Activated naive CD8-positive, alpha-beta T cell treated with anti-CD3 and anti-CD28 coated beads, Interleukin-2, amount 10 ng/mL, durations not matched to agents 7 days and 5 days (primary cell): Measurements from ENCODE around the gene MYEF2. TPM values are rescaled to one million over a fixed set of nuclear protein-coding genes. Genes with fewer than 3 reads are reported as not detected.

Experiments
- ATAC-seq: fragments of 150-1000 bp; cut with Tn5 transposase; one replicate; pipeline ENCODE4 v1.10.0; 2021; ENCODE audit warnings: low read depth, moderate library complexity
- POLR2A ChIA-PET: fragments of 350-600 bp; sonication (Branson Sonifier 250); formaldehyde crosslinking; loops from one replicate; lab custom pipeline; 2021; ENCODE audit warnings: antibody characterized with exemption; lab: Charles Lee
- DNase-seq: peaks from one replicate; pipeline ENCODE4 v3.0.0; 2021
- H3K27ac Mint-ChIP-seq: one replicate; pipeline ENCODE4 v1.8.0; 2022; ENCODE audit warnings: mild to moderate bottlenecking, mixed read lengths
- H3K27me3 Mint-ChIP-seq: one replicate; pipeline ENCODE4 v1.8.0; 2022; ENCODE audit warnings: mild to moderate bottlenecking, moderate library complexity, mixed read lengths
- H3K36me3 Mint-ChIP-seq: one replicate; pipeline ENCODE4 v1.8.0; 2021; ENCODE audit warnings: mild to moderate bottlenecking, mixed read lengths
- H3K4me1 Mint-ChIP-seq: one replicate; pipeline ENCODE4 v1.8.0; 2021; ENCODE audit warnings: mixed read lengths
- H3K4me3 Mint-ChIP-seq: one replicate; pipeline ENCODE4 v1.8.0; 2022; ENCODE audit warnings: mild to moderate bottlenecking, moderate library complexity, mixed read lengths
- H3K9me3 Mint-ChIP-seq: one replicate; pipeline ENCODE4 v1.8.0; 2021; ENCODE audit warnings: mixed read lengths
- total RNA-seq, 2 experiments: library from RNA; stranded (reverse); gene quantifications; one replicate each; pipeline ENCODE4 v1.2.3, GENCODE V29; 2021

The MYEF2 gene
- 10 to 100 TPM; 34.5 to 36.5 TPM for total RNA-seq

- Mint-ChIP-seq H3K4me3 (peak within 1 kb of the TSS; percentile 91), H3K4me1 (peaks cover 21% of the 10 kb centered on the region), H3K27me3 (peaks cover 12% of the 10 kb centered on the region), H3K36me3 (peaks cover 14% of the 10 kb centered on the region), H3K27ac (peak within 1 kb of the TSS; percentile 80), H3K9me3 (peaks cover 7% of the 10 kb centered on the region)
- POLR2A ChIA-PET: interaction anchor here (0.8 to 1.6 kb wide), 5 partner anchors 11 to 154 kb away, joined by 3 to 9 read pairs (median 3); partner anchors contain the start of gene DUT
- DNase-seq: peak; percentile 83
- peak; percentile 91 for ATAC-seq
Measured at GRCh38 chr15:48177766-48178647, at the start of gene MYEF2. Gene MYEF2, minus strand, starts transcription at chr15:48178295. Its CDS starts 58 bp downstream, at chr15:48178237.

- Mint-ChIP-seq H3K27me3 (peaks cover 11% of the 10 kb centered on the region), H3K4me3 (no peak overlapping the region), H3K27ac (no peak overlapping the region), H3K9me3 (no peaks in the 10 kb centered on the region), H3K4me1 (no peaks in the 10 kb centered on the region), H3K36me3 (no peaks in the 10 kb centered on the region)
- POLR2A ChIA-PET: no interaction called here
- DNase-seq (no peak), ATAC-seq (no peak)
Measured at GRCh38 chr15:48225771-48226170, 47.7 kb upstream of the MYEF2 start.

GRCh38 chr15:48222627-48223026, 44.5 kb upstream of the MYEF2 start:
- Mint-ChIP-seq H3K9me3 (no peaks in the 10 kb centered on the region), H3K27ac (no peak overlapping the region), H3K4me3 (no peak overlapping the region), H3K36me3 (no peaks in the 10 kb centered on the region), H3K4me1 (no peaks in the 10 kb centered on the region), H3K27me3 (peaks cover 12% of the 10 kb centered on the region)
- POLR2A ChIA-PET: no interaction called here
- no peak for ATAC-seq
- DNase-seq: no peak

GRCh38 chr15:48221885-48222284, 43.8 kb upstream of the MYEF2 start:
- no peaks in the 10 kb centered on the region for H3K4me1 Mint-ChIP-seq
- no peaks in the 10 kb centered on the region for H3K9me3 Mint-ChIP-seq
- ATAC-seq (no peak), DNase-seq (no peak)
- no peak overlapping the region for H3K4me3 Mint-ChIP-seq
- H3K27me3 Mint-ChIP-seq: peaks cover 12% of the 10 kb centered on the region
- POLR2A ChIA-PET: no interaction called here
- H3K27ac Mint-ChIP-seq: no peak overlapping the region
- H3K36me3 Mint-ChIP-seq: no peaks in the 10 kb centered on the region

- no peak for DNase-seq
- Mint-ChIP-seq H3K27me3 (peaks cover 12% of the 10 kb centered on the region), H3K36me3 (no peaks in the 10 kb centered on the region), H3K4me3 (no peak overlapping the region), H3K27ac (no peak overlapping the region), H3K9me3 (no peaks in the 10 kb centered on the region), H3K4me1 (no peaks in the 10 kb centered on the region)
- POLR2A ChIA-PET: no interaction called here
- ATAC-seq: no peak
Measured at GRCh38 chr15:48221261-48221660, 43.2 kb upstream of the MYEF2 start.

- no peaks in the 10 kb centered on the region for H3K9me3 Mint-ChIP-seq
- POLR2A ChIA-PET: no interaction called here
- H3K4me3 Mint-ChIP-seq: no peak within 1 kb of the TSS
- H3K27ac Mint-ChIP-seq: no peak within 1 kb of the TSS
- H3K4me1 Mint-ChIP-seq: no peaks in the 10 kb centered on the region
- H3K27me3 Mint-ChIP-seq: peaks cover 19% of the 10 kb centered on the region
- no peaks in the 10 kb centered on the region for H3K36me3 Mint-ChIP-seq
- ATAC-seq (no peak), DNase-seq (no peak)
Measured at GRCh38 chr15:48205981-48206380, 27.9 kb upstream of the MYEF2 start, which contains the start of gene SLC12A1. Gene SLC12A1, plus strand, starts transcription at chr15:48206302. Its CDS starts 1,418 bp downstream, at chr15:48207720.

- no peaks in the 10 kb centered on the region for H3K9me3 Mint-ChIP-seq
- ATAC-seq: no peak
Measured at GRCh38 chr15:48202068-48202467, 24.0 kb upstream of the MYEF2 start.

GRCh38 chr15:48191574-48192225, 13.6 kb upstream of the MYEF2 start, which contains the start of gene CTXN2:
Gene CTXN2, plus strand, starts transcription at chr15:48191665. Its CDS starts 9,636 bp downstream, at chr15:48201301.
- Mint-ChIP-seq H3K4me1 (peaks cover 5% of the 10 kb centered on the region), H3K4me3 (no peak within 1 kb of the TSS), H3K27me3 (peaks cover 31% of the 10 kb centered on the region), H3K9me3 (no peaks in the 10 kb centered on the region), H3K36me3 (no peaks in the 10 kb centered on the region), H3K27ac (no peak within 1 kb of the TSS)
- no peak for DNase-seq
- ATAC-seq: no peak
- POLR2A ChIA-PET: no interaction called here

More at GRCh38 chr15:48202068-48202467, 24.0 kb upstream of the MYEF2 start:
- no peaks in the 10 kb centered on the region for H3K36me3 Mint-ChIP-seq
- no peak for DNase-seq
- H3K27ac Mint-ChIP-seq: no peak overlapping the region
- POLR2A ChIA-PET: no interaction called here
- peaks cover 27% of the 10 kb centered on the region for H3K27me3 Mint-ChIP-seq
- H3K4me3 Mint-ChIP-seq: no peak overlapping the region
- no peaks in the 10 kb centered on the region for H3K4me1 Mint-ChIP-seq

- peaks cover 33% of the 10 kb centered on the region for H3K27me3 Mint-ChIP-seq
Measured at GRCh38 chr15:48190932-48191573, 13.0 kb upstream of the MYEF2 start.

GRCh38 chr15:48186271-48186670, 8.2 kb upstream of the MYEF2 start:
- Mint-ChIP-seq H3K27me3 (peaks cover 34% of the 10 kb centered on the region), H3K9me3 (peaks cover 1% of the 10 kb centered on the region), H3K4me3 (no peak overlapping the region), H3K36me3 (no peaks in the 10 kb centered on the region), H3K4me1 (peaks cover 2% of the 10 kb centered on the region), H3K27ac (no peak overlapping the region)
- DNase-seq (no peak), ATAC-seq (no peak)
- POLR2A ChIA-PET: no interaction called here

More at GRCh38 chr15:48190932-48191573, 13.0 kb upstream of the MYEF2 start:
- Mint-ChIP-seq H3K4me3 (no peak overlapping the region), H3K4me1 (peaks cover 5% of the 10 kb centered on the region), H3K36me3 (no peaks in the 10 kb centered on the region), H3K9me3 (no peaks in the 10 kb centered on the region), H3K27ac (no peak overlapping the region)
- POLR2A ChIA-PET: no interaction called here
- ATAC-seq: no peak
- DNase-seq: peak; percentile 68

GRCh38 chr15:48185529-48185928, 7.4 kb upstream of the MYEF2 start:
- H3K9me3 Mint-ChIP-seq: peaks cover 1% of the 10 kb centered on the region

GRCh38 chr15:48182749-48183148, 4.7 kb upstream of the MYEF2 start:
- DNase-seq (no peak), ATAC-seq (no peak)
- Mint-ChIP-seq H3K4me1 (no peaks in the 10 kb centered on the region), H3K27me3 (peaks cover 28% of the 10 kb centered on the region), H3K36me3 (no peaks in the 10 kb centered on the region), H3K27ac (no peak overlapping the region), H3K4me3 (no peak overlapping the region), H3K9me3 (peaks cover 1% of the 10 kb centered on the region)
- POLR2A ChIA-PET: no interaction called here

More at GRCh38 chr15:48185529-48185928, 7.4 kb upstream of the MYEF2 start:
- DNase-seq: no peak
- Mint-ChIP-seq H3K4me1 (no peaks in the 10 kb centered on the region), H3K4me3 (no peak overlapping the region), H3K36me3 (no peaks in the 10 kb centered on the region), H3K27ac (no peak overlapping the region), H3K27me3 (peaks cover 30% of the 10 kb centered on the region)
- ATAC-seq: no peak
- POLR2A ChIA-PET: no interaction called here

GRCh38 chr15:48178648-48178931, 495 bp upstream of the MYEF2 start:
- Mint-ChIP-seq H3K4me3 (peak overlapping the region; percentile 44), H3K36me3 (peaks cover 14% of the 10 kb centered on the region), H3K9me3 (peaks cover 4% of the 10 kb centered on the region), H3K4me1 (peaks cover 19% of the 10 kb centered on the region), H3K27me3 (peaks cover 14% of the 10 kb centered on the region), H3K27ac (no peak overlapping the region)
- ATAC-seq (no peak), DNase-seq (no peak)
- POLR2A ChIA-PET: interaction anchor here (0.8 to 1.6 kb wide), 2 partner anchors 15 to 153 kb away, joined by 3 to 9 read pairs; partner anchors contain the start of gene DUT
